DMS153 treated with DMSO at 0.1 percent for 48 hours (cell line): ENCODE data around the gene PRKAB1.

Experiments
- DNase-seq: peaks from one replicate; lab custom pipeline; 2025; ENCODE audit not compliant: unreplicated experiment; lab: John Stamatoyannopoulos, UW

PRKAB1 gene

GRCh38 chr12:119660076-119660475, 7.9 kb upstream of the PRKAB1 start:
- no peak for DNase-seq

GRCh38 chr12:119661882-119662281, 6.1 kb upstream of the PRKAB1 start:
- no peak for DNase-seq

- DNase-seq: no peak
These were observed 3.3 kb upstream of the PRKAB1 start for GRCh38 chr12:119664642-119665041.

GRCh38 chr12:119665164-119665929, 2.6 kb upstream of the PRKAB1 start:
- no peak for DNase-seq

GRCh38 chr12:119666226-119666795, 1.6 kb upstream of the PRKAB1 start:
- DNase-seq: no peak

GRCh38 chr12:119666900-119667576, 895 bp upstream of the PRKAB1 start:
- DNase-seq: no peak

- no peak for DNase-seq
These were observed 450 bp downstream of the PRKAB1 start for GRCh38 chr12:119668324-119668841.

GRCh38 chr12:119669744-119670472, 2.0 kb downstream of the PRKAB1 start:
- no peak for DNase-seq

GRCh38 chr12:119671070-119671469, 3.1 kb downstream of the PRKAB1 start:
- no peak for DNase-seq

GRCh38 chr12:119672194-119672593, 4.3 kb downstream of the PRKAB1 start:
- no peak for DNase-seq

GRCh38 chr12:119673634-119674033, 5.7 kb downstream of the PRKAB1 start:
- DNase-seq: no peak

GRCh38 chr12:119674560-119674959, 6.6 kb downstream of the PRKAB1 start:
- DNase-seq: no peak

GRCh38 chr12:119676022-119676421, 8.1 kb downstream of the PRKAB1 start:
- no peak for DNase-seq

GRCh38 chr12:119676573-119676972, 8.6 kb downstream of the PRKAB1 start:
- no peak for DNase-seq

- no peak for DNase-seq
These were observed 10.5 kb downstream of the PRKAB1 start for GRCh38 chr12:119678459-119678858.

GRCh38 chr12:119679081-119679480, 11.1 kb downstream of the PRKAB1 start:
- peak; percentile 60 for DNase-seq

- no peak for DNase-seq
These were observed 11.6 kb downstream of the PRKAB1 start for GRCh38 chr12:119679490-119679889.

- no peak for DNase-seq
These were observed 13.2 kb downstream of the PRKAB1 start for GRCh38 chr12:119681111-119681510.

- DNase-seq: no peak
These were observed 14.1 kb downstream of the PRKAB1 start for GRCh38 chr12:119681728-119682638.

- no peak for DNase-seq
These were observed 14.8 kb downstream of the PRKAB1 start for GRCh38 chr12:119682639-119683252.
